ENCODE results near the gene GSKIP.

GSKIP gene

DNA sequence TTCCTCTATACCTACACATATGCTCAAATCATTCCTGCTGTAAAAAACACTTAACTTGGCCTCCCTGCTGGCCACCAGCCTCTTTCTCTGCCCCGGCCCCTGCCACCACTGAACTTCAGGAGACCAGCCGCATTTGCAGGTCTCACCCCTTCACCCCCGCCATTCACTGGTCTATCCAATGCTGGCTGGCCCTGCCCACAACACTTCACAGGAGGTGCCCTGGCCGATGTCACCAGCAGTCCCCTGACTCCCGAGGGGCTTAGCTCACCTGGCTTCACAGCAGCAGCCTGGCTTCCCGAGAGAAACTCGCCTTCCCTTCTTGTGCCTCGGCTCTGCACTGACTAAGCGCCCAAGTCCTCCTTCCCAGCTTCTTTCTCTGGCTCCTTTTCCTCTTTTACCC, 36.1 kb downstream of the GSKIP start:
- no peaks in the 10 kb centered on the region for H3K36me3 ChIP-seq (ENCODE audit: control insufficient read depth, insufficient read depth, low read length)
- DNase-seq (ENCODE audit: extremely low read depth, insufficient read length), result no peak
- no peak overlapping the region for H3K4me3 ChIP-seq (replicated peaks; ENCODE audit: low read depth, low read length)
- TF ChIP-seq, protein P1, sequence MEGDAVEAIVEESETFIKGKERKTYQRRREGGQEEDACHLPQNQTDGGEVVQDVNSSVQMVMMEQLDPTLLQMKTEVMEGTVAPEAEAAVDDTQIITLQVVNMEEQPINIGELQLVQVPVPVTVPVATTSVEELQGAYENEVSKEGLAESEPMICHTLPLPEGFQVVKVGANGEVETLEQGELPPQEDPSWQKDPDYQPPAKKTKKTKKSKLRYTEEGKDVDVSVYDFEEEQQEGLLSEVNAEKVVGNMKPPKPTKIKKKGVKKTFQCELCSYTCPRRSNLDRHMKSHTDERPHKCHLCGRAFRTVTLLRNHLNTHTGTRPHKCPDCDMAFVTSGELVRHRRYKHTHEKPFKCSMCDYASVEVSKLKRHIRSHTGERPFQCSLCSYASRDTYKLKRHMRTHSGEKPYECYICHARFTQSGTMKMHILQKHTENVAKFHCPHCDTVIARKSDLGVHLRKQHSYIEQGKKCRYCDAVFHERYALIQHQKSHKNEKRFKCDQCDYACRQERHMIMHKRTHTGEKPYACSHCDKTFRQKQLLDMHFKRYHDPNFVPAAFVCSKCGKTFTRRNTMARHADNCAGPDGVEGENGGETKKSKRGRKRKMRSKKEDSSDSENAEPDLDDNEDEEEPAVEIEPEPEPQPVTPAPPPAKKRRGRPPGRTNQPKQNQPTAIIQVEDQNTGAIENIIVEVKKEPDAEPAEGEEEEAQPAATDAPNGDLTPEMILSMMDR (IDR thresholded peaks at IDR 0.05; ENCODE audit: insufficient read depth, low read length, poor library complexity, severe bottlenecking), result no peak
- H3K27me3 ChIP-seq (replicated peaks; ENCODE audit: control insufficient read depth, insufficient read depth, low read length), result no peaks in the 10 kb centered on the region; the same call in 1 of the 2 replicates

DNA sequence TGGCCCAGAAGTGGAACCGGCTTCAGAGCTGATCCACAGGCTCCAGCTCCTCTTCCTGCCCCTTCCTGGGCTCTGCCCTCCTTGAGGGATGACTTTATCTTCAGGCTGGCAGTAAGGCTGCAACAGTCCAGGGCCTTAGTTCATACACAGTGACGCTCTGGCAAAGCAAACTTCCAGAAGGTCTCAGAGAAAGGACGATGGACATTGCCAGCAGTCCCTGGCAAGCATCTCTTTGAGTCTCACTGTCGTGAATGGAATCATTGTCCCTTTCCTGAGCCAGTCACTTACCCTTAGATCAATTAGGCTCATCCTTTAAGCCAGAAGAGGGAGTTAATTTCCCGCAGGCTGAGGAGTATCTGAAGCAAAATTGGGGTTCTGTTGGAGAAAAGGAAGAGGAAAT, 37.2 kb downstream of the GSKIP start:
- TF ChIP-seq, protein P1 (IDR thresholded peaks at IDR 0.05; ENCODE audit: insufficient read depth, low read length, poor library complexity, severe bottlenecking), result no peak
- H3K27me3 ChIP-seq (replicated peaks; ENCODE audit: control insufficient read depth, insufficient read depth, low read length), result no peaks in the 10 kb centered on the region
- H3K36me3 ChIP-seq (ENCODE audit: control insufficient read depth, insufficient read depth, low read length), result no peaks in the 10 kb centered on the region
- no peak for DNase-seq (ENCODE audit: extremely low read depth, insufficient read length)
- H3K4me3 ChIP-seq (replicated peaks; ENCODE audit: low read depth, low read length), result no peak overlapping the region

DNA sequence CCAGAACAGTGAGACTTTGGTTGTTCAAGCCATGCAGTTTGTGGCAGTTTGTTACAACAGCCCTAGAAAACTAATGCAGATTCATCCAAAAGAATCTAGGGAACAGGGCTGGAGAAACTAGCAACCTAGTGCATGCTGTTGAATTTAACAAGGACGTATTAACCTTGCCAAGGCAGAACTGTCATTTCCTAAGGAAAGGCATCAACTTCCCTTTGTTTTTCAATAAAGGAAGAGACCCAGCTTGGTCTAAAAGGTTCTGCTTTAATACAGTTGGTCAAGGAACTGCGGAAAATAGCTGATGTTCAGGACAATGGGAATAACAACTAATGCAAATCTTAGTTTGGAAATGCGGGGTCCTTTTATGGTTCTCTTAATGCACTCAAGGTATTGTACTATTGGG, 40.1 kb downstream of the GSKIP start:
- H3K4me3 ChIP-seq (replicated peaks; ENCODE audit: low read depth, low read length), result no peak overlapping the region
- H3K36me3 ChIP-seq (ENCODE audit: control insufficient read depth, insufficient read depth, low read length), result no peaks in the 10 kb centered on the region
- no peaks in the 10 kb centered on the region for H3K27me3 ChIP-seq (replicated peaks; ENCODE audit: control insufficient read depth, insufficient read depth, low read length)
- TF ChIP-seq, protein P1 (IDR thresholded peaks at IDR 0.05; ENCODE audit: insufficient read depth, low read length, poor library complexity, severe bottlenecking), result no peak
- DNase-seq (ENCODE audit: extremely low read depth, insufficient read length), result no peak

DNA sequence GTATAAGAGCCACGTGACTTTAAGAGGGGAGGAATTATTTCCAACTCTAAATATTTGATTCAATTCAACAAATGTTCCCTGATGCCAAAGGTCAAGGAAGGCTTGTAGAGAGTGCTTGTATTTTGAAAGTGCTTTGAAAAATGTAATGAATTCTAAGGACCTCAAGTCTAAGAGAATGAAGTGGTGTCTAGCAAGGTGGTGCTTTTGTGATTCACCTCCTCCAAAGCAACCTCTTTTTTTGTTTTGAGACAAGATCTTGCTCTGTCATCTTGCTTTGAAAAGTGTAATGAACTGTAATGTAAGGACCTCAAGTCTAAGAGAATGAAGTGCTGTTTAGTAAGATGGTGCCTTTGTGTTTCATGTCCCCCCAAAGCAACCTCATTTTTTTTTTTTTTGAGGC, 42.4 kb downstream of the GSKIP start:
- TF ChIP-seq, protein P1 (IDR thresholded peaks at IDR 0.05; ENCODE audit: insufficient read depth, low read length, poor library complexity, severe bottlenecking), result no peak
- H3K4me3 ChIP-seq (replicated peaks; ENCODE audit: low read depth, low read length), result no peak overlapping the region
- H3K27me3 ChIP-seq (replicated peaks; ENCODE audit: control insufficient read depth, insufficient read depth, low read length), result no peaks in the 10 kb centered on the region
- no peak for DNase-seq (ENCODE audit: extremely low read depth, insufficient read length)
- no peaks in the 10 kb centered on the region for H3K36me3 ChIP-seq (ENCODE audit: control insufficient read depth, insufficient read depth, low read length)

DNA sequence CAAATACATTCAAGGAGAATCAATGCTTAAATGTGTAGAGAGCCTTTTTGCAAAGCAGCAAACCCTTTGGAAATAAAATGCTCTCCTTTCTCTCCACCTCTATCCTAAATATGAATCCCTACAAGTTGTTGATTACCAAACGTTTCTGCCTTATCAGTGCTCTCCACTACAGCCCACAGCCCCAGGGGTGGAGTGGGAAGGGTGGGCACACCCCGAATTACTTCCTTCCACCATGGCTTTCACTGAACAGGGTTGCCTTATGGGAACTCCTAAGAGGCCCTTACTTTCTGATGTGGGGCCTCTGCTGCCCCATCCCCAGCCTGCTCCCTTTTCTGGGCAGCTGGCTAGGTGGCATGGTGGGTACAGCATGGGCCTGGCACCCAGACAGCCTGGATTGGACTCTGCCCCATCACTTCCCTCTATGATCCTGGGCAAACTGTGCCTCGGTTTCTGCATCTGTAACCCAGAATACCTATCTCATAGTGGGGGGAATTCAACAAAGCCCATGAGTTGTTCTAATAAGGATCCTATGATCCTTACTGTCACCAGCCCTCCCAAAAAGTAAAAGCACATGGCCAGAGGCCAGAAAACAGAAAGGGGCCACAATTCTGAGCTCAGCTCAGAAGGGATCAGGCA, 44.7 kb downstream of the GSKIP start:
- no peak overlapping the region for H3K4me3 ChIP-seq (replicated peaks; ENCODE audit: low read depth, low read length)
- no peaks in the 10 kb centered on the region for H3K27me3 ChIP-seq (replicated peaks; ENCODE audit: control insufficient read depth, insufficient read depth, low read length)
- DNase-seq (ENCODE audit: extremely low read depth, insufficient read length), result no peak
- no peaks in the 10 kb centered on the region for H3K36me3 ChIP-seq (ENCODE audit: control insufficient read depth, insufficient read depth, low read length)
- TF ChIP-seq, protein P1 (IDR thresholded peaks at IDR 0.05; ENCODE audit: insufficient read depth, low read length, poor library complexity, severe bottlenecking), result no peak

DNA sequence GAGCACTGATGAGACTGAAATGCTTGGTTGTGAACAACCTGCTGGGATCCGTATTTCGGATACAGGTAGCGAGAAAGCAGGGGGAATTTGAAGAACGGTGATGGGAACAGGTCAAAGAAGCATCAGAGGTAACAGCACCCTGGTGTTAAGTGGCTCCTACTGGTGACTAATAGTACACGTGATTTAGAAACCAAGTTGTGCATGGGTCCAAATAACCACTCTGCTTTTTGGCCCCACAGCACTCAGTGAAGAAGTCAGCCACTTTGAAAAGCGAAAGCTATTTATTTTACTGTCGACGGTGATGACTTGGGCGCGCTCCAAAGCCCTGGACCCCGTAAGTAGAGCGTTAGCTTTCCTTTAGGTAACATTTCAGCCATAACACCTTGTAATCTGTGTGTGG, 45.3 kb downstream of the GSKIP start:
- Histone ChIP-seq H3K27me3 (replicated peaks; ENCODE audit: control insufficient read depth, insufficient read depth, low read length) (no peaks in the 10 kb centered on the region), H3K4me3 (replicated peaks; ENCODE audit: low read depth, low read length) (no peak overlapping the region), H3K36me3 (ENCODE audit: control insufficient read depth, insufficient read depth, low read length) (no peaks in the 10 kb centered on the region)
- TF ChIP-seq, protein P1 (IDR thresholded peaks at IDR 0.05; ENCODE audit: insufficient read depth, low read length, poor library complexity, severe bottlenecking), result peak; percentile 10
- no peak for DNase-seq (ENCODE audit: extremely low read depth, insufficient read length)
